Liver (tissue), 9 donors: ENCODE measurements around the gene STK25. TPM values are rescaled to one million over a fixed set of nuclear protein-coding genes. Genes with fewer than 3 reads are reported as not detected.

Experiments used
- DNase-seq: peaks from one replicate; pipeline ENCODE4 v3.0.0-alpha.2; 2017; ENCODE audit warnings: low spot score
- H3K27ac ChIP-seq, 2 donors: one replicate each; pipeline ENCODE4 v1.7.0; 2013; ENCODE audit warnings: inconsistent platforms in 2 of 2, low read length in 2 of 2, control low read depth in 1 of 2, low read depth in 1 of 2, mild to moderate bottlenecking in 1 of 2
- H3K27me3 ChIP-seq, 4 donors: one replicate each; pipeline versions ENCODE4 v1.6.1 to v1.7.0; 2013; ENCODE audit warnings: low read length in 3 of 4, inconsistent platforms in 1 of 4, mild to moderate bottlenecking in 1 of 4, moderate library complexity in 1 of 4; ENCODE audit not compliant: control insufficient read depth in 4 of 4, insufficient read depth in 4 of 4
- H3K36me3 ChIP-seq, 4 donors: one replicate each; pipeline versions ENCODE4 v1.6.1 to v1.7.0; 2013; ENCODE audit warnings: low read length in 3 of 4, mild to moderate bottlenecking in 3 of 4, low read depth in 1 of 4, moderate library complexity in 1 of 4; ENCODE audit not compliant: control insufficient read depth in 4 of 4, insufficient read depth in 3 of 4
- H3K4me1 ChIP-seq, 4 donors: one replicate each; pipeline versions ENCODE4 v1.6.1 to v1.7.0; 2013; ENCODE audit warnings: low read length in 3 of 4, mild to moderate bottlenecking in 3 of 4, moderate library complexity in 1 of 4; ENCODE audit not compliant: control insufficient read depth in 4 of 4, insufficient read depth in 4 of 4
- H3K4me3 ChIP-seq, 3 donors: one replicate each; pipeline versions ENCODE4 v1.6.1 to v1.7.0; 2013; ENCODE audit warnings: low read length in 3 of 3, control low read depth in 1 of 3, low read depth in 1 of 3, mild to moderate bottlenecking in 1 of 3
- H3K9ac ChIP-seq, 2 donors: one replicate each; pipeline ENCODE4 v1.7.0; 2013; ENCODE audit warnings: low read length in 2 of 2, mild to moderate bottlenecking in 2 of 2, moderate library complexity in 2 of 2, control low read depth in 1 of 2, low read depth in 1 of 2
- H3K9me3 ChIP-seq, 4 donors: one replicate each; pipeline versions ENCODE4 v1.6.1 to v1.7.0; 2013; ENCODE audit warnings: low read length in 3 of 4; ENCODE audit not compliant: control insufficient read depth in 4 of 4
- EGR1 ChIP-seq, 2 donors: IDR thresholded peaks; 2 replicates each; pipeline ENCODE4 v1.6.1; 2016 to 2018; ENCODE audit warnings: antibody characterized with exemption in 2 of 2, low read depth in 2 of 2
- FOXA1 ChIP-seq: IDR thresholded peaks from 2 replicates; pipeline ENCODE4 v1.6.1; 2016; ENCODE audit warnings: antibody characterized with exemption
- FOXA2 ChIP-seq: IDR thresholded peaks from 2 replicates; pipeline ENCODE4 v1.6.1; 2016; ENCODE audit warnings: antibody characterized with exemption
- GABPA ChIP-seq, 2 donors: IDR thresholded peaks in 1 of 2; conservative IDR thresholded peaks in 1 of 2; 2 replicates each; pipeline ENCODE4 v1.6.1; 2016; ENCODE audit warnings: antibody characterized with exemption in 2 of 2, mild to moderate bottlenecking in 1 of 2, moderate library complexity in 1 of 2
- HNF4A ChIP-seq, 2 donors: conservative IDR thresholded peaks; 2 replicates each; pipeline ENCODE4 v1.6.1; 2016; ENCODE audit warnings: antibody characterized with exemption in 2 of 2, mild to moderate bottlenecking in 2 of 2
- HNF4G ChIP-seq: IDR thresholded peaks from 2 replicates; pipeline ENCODE4 v1.6.1; 2016; ENCODE audit warnings: antibody characterized with exemption
- JUND ChIP-seq, 2 donors: IDR thresholded peaks; 2 replicates each; pipeline ENCODE4 v1.6.1; 2016; ENCODE audit warnings: antibody characterized with exemption in 2 of 2
- NR2F2 ChIP-seq: IDR thresholded peaks from 2 replicates; pipeline ENCODE4 v1.6.1; 2016; ENCODE audit warnings: antibody characterized with exemption
- RAD21 ChIP-seq, 2 donors: IDR thresholded peaks; 2 replicates each; pipeline ENCODE4 v1.6.1; 2016; ENCODE audit warnings: antibody characterized with exemption in 2 of 2, mild to moderate bottlenecking in 2 of 2
- RXRA ChIP-seq, 2 donors: IDR thresholded peaks; 2 replicates each; pipeline ENCODE4 v1.6.1; 2017 to 2018; ENCODE audit warnings: antibody characterized with exemption in 2 of 2, mild to moderate bottlenecking in 1 of 2
- SP1 ChIP-seq: IDR thresholded peaks from 2 replicates; pipeline ENCODE4 v1.6.1; 2018; ENCODE audit warnings: antibody characterized with exemption, mild to moderate bottlenecking
- TAF1 ChIP-seq: conservative IDR thresholded peaks from 2 replicates; pipeline ENCODE4 v1.6.1; 2016; ENCODE audit warnings: antibody characterized with exemption, mild to moderate bottlenecking
- YY1 ChIP-seq: IDR thresholded peaks from 2 replicates; pipeline ENCODE4 v1.6.1; 2016; ENCODE audit warnings: antibody characterized with exemption, mild to moderate bottlenecking
- WGBS: extraction: QIAGEN DNeasy Blood & Tissue Kit; methylation state at CpG from one replicate; pipeline ENCODE4 v1.1.7; 2013; 5-methylcytosine and 5-hydroxymethylcytosine counted together
- polyA plus RNA-seq, 2 donors: library from polyadenylated mRNA; stranded (reverse) in 1 of 2; unstranded in 1 of 2; fragments of 200-250 nt in 1 of 2; fragments of >200 nt in 1 of 2; fragmentation: Nextera tagmentation in 1 of 2; extraction: Ambion mirVana in 1 of 2; gene quantifications; one replicate each; pipeline versions ENCODE4 v1.2.1 to v1.2.3, GENCODE V29; 2013 to 2015
- total RNA-seq, 2 donors: library from RNA; depleted of rRNA; stranded (reverse); fragments of >200 nt; gene quantifications; one replicate each; pipeline ENCODE4 v1.2.3, GENCODE V29; 2014
- TF ChIP-seq, protein P1 (sequence below): fragments of 150-350 bp; IDR thresholded peaks from 2 replicates; pipeline ENCODE4 v1.5.1; 2017; ENCODE audit warnings: improper control_type of control experiment, low read depth, low read length; ENCODE audit not compliant: missing input control
- TF ChIP-seq, protein P2 (sequence below): IDR thresholded peaks from 2 replicates; pipeline ENCODE4 v1.6.1; 2016; ENCODE audit warnings: antibody characterized with exemption
- TF ChIP-seq, protein P3 (sequence below): IDR thresholded peaks from 2 replicates; pipeline ENCODE4 v1.6.1; 2016; ENCODE audit warnings: antibody characterized with exemption
- TF ChIP-seq, protein P4 (sequence below): IDR thresholded peaks from 2 replicates; pipeline ENCODE4 v1.6.1; 2016; ENCODE audit warnings: antibody characterized with exemption
- donor health status: healthy.
- donor health status: healthy.
- donor health status: healthy.
- donor health status: healthy.
- donor health status: healthy.

The STK25 gene
- total and polyA plus RNA-seq, 4 donors = 43.4 to 85.6 (median 67.3) TPM

DNA sequence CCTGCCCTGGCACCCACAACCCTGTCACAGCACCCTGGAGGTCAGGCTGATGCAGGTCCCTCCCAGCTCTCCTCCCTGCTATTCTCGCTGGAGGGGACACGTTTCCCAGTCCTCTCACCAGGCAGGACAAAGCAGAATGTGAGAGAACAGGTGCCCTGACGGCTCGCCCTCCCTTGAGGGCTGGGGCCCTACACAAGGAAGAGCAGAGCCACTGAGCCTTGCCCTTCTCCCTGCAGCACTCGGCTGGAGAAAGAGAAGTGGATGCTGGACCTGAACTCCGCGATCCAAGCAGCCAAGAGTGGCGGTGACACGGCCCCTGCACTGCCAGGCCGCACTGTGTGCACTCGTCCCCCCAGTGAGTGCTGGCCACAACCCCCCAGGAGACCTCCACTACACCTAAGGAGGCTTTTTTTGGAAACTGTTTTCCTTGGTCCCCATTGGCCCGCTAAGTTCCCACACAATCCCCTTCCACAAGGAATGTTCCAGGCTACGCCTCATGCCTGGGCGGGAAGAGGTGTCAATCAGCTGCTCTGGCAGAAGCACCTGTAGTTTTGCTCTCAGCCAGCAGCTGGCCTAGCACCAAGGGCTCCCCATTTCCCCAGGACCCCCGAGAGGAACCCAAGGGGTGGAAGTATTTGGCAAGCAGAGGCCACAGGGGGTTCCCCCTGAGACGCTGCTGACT lies 17.4 kb downstream of the STK25 start:
- no peaks in the 10 kb centered on the region for H3K27me3 ChIP-seq
- H3K27ac ChIP-seq = no peak overlapping the region
- no peaks in the 10 kb centered on the region for H3K4me1 ChIP-seq
- H3K4me3 ChIP-seq = no peak overlapping the region
- H3K9me3 ChIP-seq = no peaks in the 10 kb centered on the region
- 91% methylated on average over 16 of the region's 16 CpGs for WGBS
- TF ChIP-seq TAF1 (no peak), NR2F2 (no peak), HNF4A (conservative IDR thresholded peaks at IDR 0.05) (no peak), EGR1 (IDR thresholded peaks at IDR 0.05; ENCODE audit: low read depth in 2 of 2) (no peak), JUND (IDR thresholded peaks at IDR 0.05) (no peak), RAD21 (IDR thresholded peaks at IDR 0.05) (no peak), YY1 (no peak), SP1 (no peak), FOXA1 (no peak), HNF4G (no peak), RXRA (IDR thresholded peaks at IDR 0.05) (no peak)
- TF ChIP-seq, protein P1, sequence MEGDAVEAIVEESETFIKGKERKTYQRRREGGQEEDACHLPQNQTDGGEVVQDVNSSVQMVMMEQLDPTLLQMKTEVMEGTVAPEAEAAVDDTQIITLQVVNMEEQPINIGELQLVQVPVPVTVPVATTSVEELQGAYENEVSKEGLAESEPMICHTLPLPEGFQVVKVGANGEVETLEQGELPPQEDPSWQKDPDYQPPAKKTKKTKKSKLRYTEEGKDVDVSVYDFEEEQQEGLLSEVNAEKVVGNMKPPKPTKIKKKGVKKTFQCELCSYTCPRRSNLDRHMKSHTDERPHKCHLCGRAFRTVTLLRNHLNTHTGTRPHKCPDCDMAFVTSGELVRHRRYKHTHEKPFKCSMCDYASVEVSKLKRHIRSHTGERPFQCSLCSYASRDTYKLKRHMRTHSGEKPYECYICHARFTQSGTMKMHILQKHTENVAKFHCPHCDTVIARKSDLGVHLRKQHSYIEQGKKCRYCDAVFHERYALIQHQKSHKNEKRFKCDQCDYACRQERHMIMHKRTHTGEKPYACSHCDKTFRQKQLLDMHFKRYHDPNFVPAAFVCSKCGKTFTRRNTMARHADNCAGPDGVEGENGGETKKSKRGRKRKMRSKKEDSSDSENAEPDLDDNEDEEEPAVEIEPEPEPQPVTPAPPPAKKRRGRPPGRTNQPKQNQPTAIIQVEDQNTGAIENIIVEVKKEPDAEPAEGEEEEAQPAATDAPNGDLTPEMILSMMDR = no peak
- TF ChIP-seq, protein P2, sequence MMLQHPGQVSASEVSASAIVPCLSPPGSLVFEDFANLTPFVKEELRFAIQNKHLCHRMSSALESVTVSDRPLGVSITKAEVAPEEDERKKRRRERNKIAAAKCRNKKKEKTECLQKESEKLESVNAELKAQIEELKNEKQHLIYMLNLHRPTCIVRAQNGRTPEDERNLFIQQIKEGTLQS = no peak
- TF ChIP-seq, protein P3, sequence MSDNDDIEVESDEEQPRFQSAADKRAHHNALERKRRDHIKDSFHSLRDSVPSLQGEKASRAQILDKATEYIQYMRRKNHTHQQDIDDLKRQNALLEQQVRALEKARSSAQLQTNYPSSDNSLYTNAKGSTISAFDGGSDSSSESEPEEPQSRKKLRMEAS = no peak
- H3K36me3 ChIP-seq = peaks cover 9 to 57% (median 24%) of the 10 kb centered on the region in 4 donors
- H3K9ac ChIP-seq = no peak overlapping the region
- DNase-seq = no peak

DNA sequence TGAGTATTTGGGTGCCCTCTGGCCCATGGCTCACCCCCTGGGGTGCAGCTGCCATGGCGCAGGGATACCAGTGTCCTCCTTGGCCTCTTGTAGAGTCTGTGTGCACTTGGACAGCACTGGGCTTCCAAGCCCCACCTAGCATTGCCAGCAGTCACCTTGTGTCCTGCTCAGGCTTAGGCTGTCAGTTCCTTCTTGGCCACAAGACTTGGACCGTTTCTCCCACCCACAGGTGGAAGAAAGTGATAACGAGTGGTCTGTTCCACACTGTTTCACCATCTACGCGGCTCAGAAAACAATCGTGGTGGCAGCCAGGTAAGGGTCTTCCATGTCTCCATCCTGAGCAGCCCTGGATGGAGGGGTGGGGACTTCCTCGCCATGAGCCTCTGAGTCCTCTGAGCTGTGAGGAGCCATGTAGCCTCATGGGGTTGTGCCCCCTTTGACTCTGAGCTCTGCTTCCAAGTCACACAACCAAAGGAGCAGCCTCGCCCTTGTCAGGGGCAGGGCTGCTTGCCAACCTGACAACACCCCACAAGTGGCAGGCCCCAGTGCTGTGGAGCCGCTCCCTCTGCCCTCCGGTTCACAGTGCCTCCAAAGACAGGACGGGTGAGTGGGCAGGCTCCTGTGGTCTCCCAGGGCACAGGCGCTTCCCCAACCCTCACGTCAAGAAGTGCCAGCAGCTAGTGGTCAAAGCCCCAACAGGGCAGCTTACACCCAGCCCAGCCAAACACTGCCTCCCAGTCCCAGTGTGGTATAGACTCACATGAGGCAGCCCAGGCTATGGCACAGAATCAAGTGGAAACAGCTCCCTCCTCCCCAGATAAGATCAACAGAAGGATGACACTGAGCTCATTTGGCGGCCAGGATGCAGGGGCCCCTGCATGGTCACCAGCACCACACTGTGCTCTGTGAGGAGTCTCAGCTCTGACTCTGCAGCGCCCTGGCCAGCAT lies 18.4 kb downstream of the STK25 start:
- no peak overlapping the region for H3K27ac ChIP-seq
- H3K9ac ChIP-seq = no peak overlapping the region
- peaks cover 7 to 48% (median 20%) of the 10 kb centered on the region in 4 donors for H3K36me3 ChIP-seq
- no peaks in the 10 kb centered on the region for H3K4me1 ChIP-seq
- no peaks in the 10 kb centered on the region for H3K9me3 ChIP-seq
- WGBS = 87% methylated on average over 15 of the region's 15 CpGs
- TF ChIP-seq EGR1 (IDR thresholded peaks at IDR 0.05; ENCODE audit: low read depth in 2 of 2) (no peak), FOXA2 (no peak), JUND (IDR thresholded peaks at IDR 0.05) (no peak), FOXA1 (no peak), HNF4G (no peak), RAD21 (IDR thresholded peaks at IDR 0.05) (no peak), TAF1 (no peak), YY1 (no peak), SP1 (no peak), HNF4A (conservative IDR thresholded peaks at IDR 0.05) (no peak), GABPA (IDR thresholded peaks at IDR 0.05 in 1 of 2, conservative IDR thresholded peaks at IDR 0.05 in 1 of 2) (no peak), NR2F2 (no peak)
- TF ChIP-seq, protein P4, sequence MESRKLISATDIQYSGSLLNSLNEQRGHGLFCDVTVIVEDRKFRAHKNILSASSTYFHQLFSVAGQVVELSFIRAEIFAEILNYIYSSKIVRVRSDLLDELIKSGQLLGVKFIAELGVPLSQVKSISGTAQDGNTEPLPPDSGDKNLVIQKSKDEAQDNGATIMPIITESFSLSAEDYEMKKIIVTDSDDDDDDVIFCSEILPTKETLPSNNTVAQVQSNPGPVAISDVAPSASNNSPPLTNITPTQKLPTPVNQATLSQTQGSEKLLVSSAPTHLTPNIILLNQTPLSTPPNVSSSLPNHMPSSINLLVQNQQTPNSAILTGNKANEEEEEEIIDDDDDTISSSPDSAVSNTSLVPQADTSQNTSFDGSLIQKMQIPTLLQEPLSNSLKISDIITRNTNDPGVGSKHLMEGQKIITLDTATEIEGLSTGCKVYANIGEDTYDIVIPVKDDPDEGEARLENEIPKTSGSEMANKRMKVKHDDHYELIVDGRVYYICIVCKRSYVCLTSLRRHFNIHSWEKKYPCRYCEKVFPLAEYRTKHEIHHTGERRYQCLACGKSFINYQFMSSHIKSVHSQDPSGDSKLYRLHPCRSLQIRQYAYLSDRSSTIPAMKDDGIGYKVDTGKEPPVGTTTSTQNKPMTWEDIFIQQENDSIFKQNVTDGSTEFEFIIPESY = no peak
- TF ChIP-seq, protein P3 = no peak
- TF ChIP-seq, protein P2 = no peak
- DNase-seq = no peak
- H3K27me3 ChIP-seq = no peaks in the 10 kb centered on the region
- H3K4me3 ChIP-seq = no peak overlapping the region
